GM12878 (cell line): Measurements from ENCODE around the gene DTX3. TPM values are rescaled to one million over a fixed set of nuclear protein-coding genes. Genes with fewer than 3 reads are reported as not detected.

ENCODE experiments used
- ATAC-seq: fragments of 200-7000 bp; cut with Tn5 transposase; 3 replicates; pipeline ENCODE4 v1.9.1; 2020; ENCODE audit warnings: mild to moderate bottlenecking, moderate library complexity
- BruUV-seq: library from RNA; stranded (reverse); fragments of 400-500 nt; replicated peaks from 2 replicates; lab custom pipeline; 2021; lab: Mats Ljungman, UMichigan
- CTCF ChIA-PET: fragments of 300-600 bp; sonication (Branson Sonifier 250); formaldehyde crosslinking; extraction: SDS; loops from one replicate; lab custom pipeline; 2021; ENCODE audit warnings: inconsistent platforms; lab: Yijun Ruan, JAX
- POLR2A ChIA-PET: fragments of 350-600 bp; formaldehyde crosslinking; extraction: SDS; loops from one replicate; lab custom pipeline; 2021; ENCODE audit warnings: inconsistent platforms; lab: Charles Lee
- RAD21 ChIA-PET: fragments of 300-600 bp; sonication (Branson Sonifier 250); formaldehyde crosslinking; loops from one replicate; lab custom pipeline; 2023; ENCODE audit warnings: antibody characterized with exemption; ENCODE audit not compliant: unreplicated experiment; lab: Charles Lee
- SMC1A ChIA-PET: fragments of 300-600 bp; sonication (Branson Sonifier 250); formaldehyde crosslinking; loops from one replicate; lab custom pipeline; 2023; ENCODE audit not compliant: unreplicated experiment, uncharacterized antibody; lab: Charles Lee
- DNase-seq: peaks from one replicate; pipeline ENCODE4 v3.0.0-alpha.2; 2011; ENCODE audit warnings: low read depth, low spot score
- FAIRE-seq: peaks from 3 replicates; lab custom pipeline; 2011; peaks lifted over from hg19 to GRCh38; lab: Jason Lieb, UNC
- H2AFZ ChIP-seq: 2 replicates; pipeline ENCODE4 v1.6.0; 2011; ENCODE audit warnings: low read depth, low read length, control low read depth; ENCODE audit not compliant: control insufficient read depth
- H3K27ac ChIP-seq: 2 replicates; pipeline ENCODE4 v1.5.1; 2011; ENCODE audit warnings: control low read depth; ENCODE audit not compliant: control insufficient read depth, insufficient read depth
- H3K27me3 ChIP-seq, 2 experiments: replicated peaks in 1 of 2; 2 replicates each; pipeline versions ENCODE4 v1.6.0 to v1.6.1; 2011; ENCODE audit warnings: low read length in 1 of 2; ENCODE audit not compliant: control insufficient read depth in 2 of 2, insufficient read depth in 2 of 2
- H3K36me3 ChIP-seq, 2 experiments: 2 replicates each; pipeline ENCODE4 v1.5.1; 2011; ENCODE audit warnings: low read length in 1 of 2; ENCODE audit not compliant: control insufficient read depth in 2 of 2, insufficient read depth in 2 of 2
- H3K4me1 ChIP-seq: 2 replicates; pipeline ENCODE4 v1.6.1; 2011; ENCODE audit warnings: mild to moderate bottlenecking, low read length, moderate library complexity, mixed read lengths; ENCODE audit not compliant: control insufficient read depth, insufficient read depth
- H3K4me2 ChIP-seq: 2 replicates; pipeline ENCODE4 v1.6.0; 2011; ENCODE audit warnings: control low read depth; ENCODE audit not compliant: control insufficient read depth, insufficient read depth
- H3K4me3 ChIP-seq: fragments of 200-600 bp; sonication (generic); 2 replicates; pipeline ENCODE4 v1.5.1; 2016
- H3K79me2 ChIP-seq: 2 replicates; pipeline ENCODE4 v1.6.0; 2011; ENCODE audit warnings: low read length; ENCODE audit not compliant: control insufficient read depth, insufficient read depth
- H3K9ac ChIP-seq: 2 replicates; pipeline ENCODE4 v1.8.0; 2011; ENCODE audit warnings: low read length, control low read depth, mixed read lengths; ENCODE audit not compliant: control insufficient read depth, insufficient read depth
- H3K9me3 ChIP-seq: replicated peaks from 3 replicates; pipeline ENCODE4 v1.5.1; 2011; ENCODE audit warnings: mild to moderate bottlenecking, low read length; ENCODE audit not compliant: control insufficient read depth, insufficient read depth
- H4K20me1 ChIP-seq: 2 replicates; pipeline ENCODE4 v1.6.0; 2011; ENCODE audit not compliant: control insufficient read depth, insufficient read depth
- BMI1 ChIP-seq: fragments of 450-650 bp; IDR thresholded peaks from 2 replicates; pipeline ENCODE4 v1.6.1; 2016; ENCODE audit warnings: mild to moderate bottlenecking, moderate library complexity, borderline replicate concordance
- EP300 ChIP-seq, 2 experiments: fragments of 150-350 bp in 1 of 2; IDR thresholded peaks; 2 replicates each; pipeline ENCODE4 v1.6.1; 2011 to 2012; ENCODE audit warnings: low read depth in 2 of 2, low read length in 2 of 2, borderline replicate concordance in 1 of 2, improper control_type of control experiment in 1 of 2, inconsistent platforms in 1 of 2; ENCODE audit not compliant: control insufficient read depth in 1 of 2
- ESRRA ChIP-seq: IDR thresholded peaks from 2 replicates; pipeline ENCODE4 v1.6.1; 2012; ENCODE audit warnings: mild to moderate bottlenecking, low read length, improper control_type of control experiment
- FOS ChIP-seq: IDR thresholded peaks from 3 replicates; pipeline ENCODE4 v1.6.1; 2011; ENCODE audit warnings: borderline replicate concordance; ENCODE audit not compliant: insufficient read length; ENCODE audit errors: extremely low read depth
- FOXK2 ChIP-seq: fragments of 450-650 bp; IDR thresholded peaks from 2 replicates; pipeline ENCODE4 v1.6.1; 2017; ENCODE audit warnings: mild to moderate bottlenecking, moderate library complexity
- GATAD2B ChIP-seq: fragments of 450-650 bp; conservative IDR thresholded peaks from 2 replicates; pipeline ENCODE4 v1.6.1; 2017; ENCODE audit warnings: low read depth, mild to moderate bottlenecking, moderate library complexity
- HSF1 ChIP-seq: fragments of 150-350 bp; IDR thresholded peaks from 2 replicates; pipeline ENCODE4 v1.6.1; 2014; ENCODE audit warnings: mild to moderate bottlenecking, low read depth, low read length
- MYB ChIP-seq: fragments of 150-350 bp; IDR thresholded peaks from 2 replicates; pipeline ENCODE4 v1.6.1; 2014; ENCODE audit warnings: mild to moderate bottlenecking, low read depth, low read length, borderline replicate concordance
- NBN ChIP-seq: fragments of 450-650 bp; IDR thresholded peaks from 2 replicates; pipeline ENCODE4 v1.6.1; 2016
- POU2F2 ChIP-seq: IDR thresholded peaks from 3 replicates; pipeline ENCODE4 v1.6.1; 2011; ENCODE audit warnings: low read depth, mild to moderate bottlenecking, low read length, borderline replicate concordance
- REST ChIP-seq: IDR thresholded peaks from 2 replicates; pipeline ENCODE4 v1.6.1; 2012; ENCODE audit warnings: mild to moderate bottlenecking, low read depth, low read length
- SMAD5 ChIP-seq: IDR thresholded peaks from 2 replicates; pipeline ENCODE4 v1.6.1; 2016; ENCODE audit warnings: antibody characterized with exemption, low read depth
- SPI1 ChIP-seq: IDR thresholded peaks from 2 replicates; pipeline ENCODE4 v1.6.1; 2011; ENCODE audit warnings: low read depth, mild to moderate bottlenecking, low read length, moderate library complexity, borderline replicate concordance; ENCODE audit not compliant: insufficient read depth
- SRF ChIP-seq, 2 experiments: IDR thresholded peaks; 2 replicates each; pipeline ENCODE4 v1.6.1; 2011; ENCODE audit warnings: low read depth in 2 of 2, low read length in 2 of 2, mild to moderate bottlenecking in 1 of 2, moderate library complexity in 1 of 2
- TCF12 ChIP-seq: IDR thresholded peaks from 2 replicates; pipeline ENCODE4 v1.6.1; 2011; ENCODE audit warnings: low read depth, mild to moderate bottlenecking, low read length
- TCF3 ChIP-seq: IDR thresholded peaks from 2 replicates; pipeline ENCODE4 v1.6.1; 2012; ENCODE audit warnings: low read depth, mild to moderate bottlenecking, low read length, borderline replicate concordance; ENCODE audit not compliant: insufficient read depth
- ZBED1 ChIP-seq: IDR thresholded peaks from 2 replicates; pipeline ENCODE4 v1.6.1; 2016; ENCODE audit warnings: borderline replicate concordance
- ZNF217 ChIP-seq: fragments of 450-650 bp; IDR thresholded peaks from 2 replicates; pipeline ENCODE4 v1.6.1; 2017; ENCODE audit warnings: antibody characterized with exemption, mild to moderate bottlenecking
- ZZZ3 ChIP-seq: IDR thresholded peaks from 2 replicates; pipeline ENCODE4 v1.6.1; 2011; ENCODE audit warnings: low read depth; ENCODE audit not compliant: control insufficient read depth, insufficient read length
- WGBS: methylation state at CpG from one replicate; pipeline ENCODE4 v1.1.6; 2016; ENCODE audit warnings: low lambda C conversion rate; ENCODE audit not compliant: insufficient replicate concordance, insufficient coverage; ENCODE audit errors: missing lambda C conversion rate; 5-methylcytosine and 5-hydroxymethylcytosine counted together
- in situ Hi-C: fragments of 300-500 bp; cut with MboI; formaldehyde crosslinking; loops from 9 replicates; pipeline ENCODE4 v1.14.3; 2018; ENCODE audit warnings: mixed read lengths
- intact Hi-C: fragments of 100-400 bp; cut with micrococcal nuclease; formaldehyde crosslinking; loops from one replicate; pipeline ENCODE4 v1.14.2; 2022; ENCODE audit not compliant: unreplicated experiment
- polyA plus RNA-seq, 11 experiments: library from polyadenylated mRNA; depleted of rRNA in 4 of 11; unstranded in 6 of 11; stranded (reverse) in 5 of 11; fragments of >200 nt; fragmentation: Nextera tagmentation in 4 of 11; fragmentation: Illumina TruSeq in 1 of 11; extraction: Ambion mirVana in 4 of 11; extraction: Trizol in 1 of 11; gene quantifications; 1 replicate in 1 of 11; 2 replicates in 10 of 11; pipeline versions ENCODE4 v1.2.1 to v1.2.3, GENCODE V29; 2011 to 2016; ENCODE audit warnings: inconsistent platforms in 2 of 11, missing spikeins in 2 of 11, low read depth in 1 of 11
- total RNA-seq, 4 experiments: library from RNA; depleted of rRNA in 3 of 4; stranded (reverse); fragments of >200 nt in 3 of 4; fragmentation: Illumina TruSeq in 1 of 4; extraction: Trizol in 1 of 4; gene quantifications; 2 replicates each; pipeline versions ENCODE4 v1.2.1 to v1.2.3, GENCODE V29; 2013 to 2021

The DTX3 gene
- total and polyA plus RNA-seq, 10 of the 15 experiments (the other 5 are each of a cell fraction or from before 2014, with no cell fraction given), result 1.1 to 13.6 (median 5.6) TPM

- Histone ChIP-seq H3K27me3 (no peaks in the 10 kb centered on the region), H3K9ac (no peak overlapping the region), H3K79me2 (peaks cover under 1% of the 10 kb centered on the region; the same call in 1 of the 2 replicates), H3K4me1 (no peaks in the 10 kb centered on the region), H3K36me3 (no peaks in the 10 kb centered on the region), H2AFZ (no peak overlapping the region), H4K20me1 (no peaks in the 10 kb centered on the region), H3K9me3 (no peaks in the 10 kb centered on the region), H3K4me2 (no peak overlapping the region), H3K27ac (no peak overlapping the region), H3K4me3 (no peak overlapping the region)
- intact Hi-C loops (loop anchor here (10.0 kb wide), 1 partner anchor 319 kb away; no protein-coding TSS in a partner anchor), in situ Hi-C loops (no loop called here)
- CTCF ChIA-PET, result interaction anchor here (1.2 to 7.8 kb wide), 9 partner anchors 10 to 155 kb away, joined by 5 to 119 read pairs (median 22); partner anchors contain the start of genes B4GALNT1 and GLI1
- SMC1A ChIA-PET, result interaction anchor here (1.1 to 3.6 kb wide), 4 partner anchors 8 to 52 kb away, joined by 3 to 15 read pairs (median 5); no protein-coding TSS in a partner anchor
- ATAC-seq (no peak), FAIRE-seq (no peak), DNase-seq (no peak)
- RAD21 ChIA-PET, result interaction anchor here (1.0 to 5.3 kb wide), 3 partner anchors 10 to 36 kb away, joined by 3 to 28 read pairs (median 3); no protein-coding TSS in a partner anchor
- POLR2A ChIA-PET, result no interaction called here
- 53% methylated on average over 3 of the region's 3 CpGs for WGBS
- no TSS peak for BruUV-seq
- TF ChIP-seq MYB (no peak), POU2F2 (no peak), FOS (no peak), ZBED1 (no peak), ZNF217 (no peak), TCF12 (no peak), EP300 (IDR thresholded peaks at IDR 0.05; ENCODE audit: borderline replicate concordance in 1 of 2, control insufficient read depth in 1 of 2, low read depth in 2 of 2, low read length in 2 of 2) (no peak), SPI1 (no peak), SMAD5 (no peak), REST (no peak), ESRRA (no peak), BMI1 (no peak), SRF (IDR thresholded peaks at IDR 0.05; ENCODE audit: low read depth in 2 of 2, low read length in 2 of 2) (no peak), ZZZ3 (no peak), HSF1 (no peak), NBN (no peak), GATAD2B (no peak), FOXK2 (no peak), TCF3 (no peak)
Measured at GRCh38 chr12:57586128-57586527, 18.5 kb upstream of the DTX3 start.
